HG03354 (cell line): ENCODE data around the gene ZNF202.
"Not testable (repeated sequence)": the region's sequence is repeated elsewhere in the genome, so short reads cannot be mapped to it uniquely, and the experiment has no call there.

ENCODE experiments used
- ATAC-seq: cut with Tn5 transposase; IDR thresholded peaks from one replicate; pipeline ENCODE4 v1.9.1; 2021; ENCODE audit warnings: mild to moderate bottlenecking; ENCODE audit not compliant: unreplicated experiment, poor library complexity, severe bottlenecking

ZNF202 gene

DNA sequence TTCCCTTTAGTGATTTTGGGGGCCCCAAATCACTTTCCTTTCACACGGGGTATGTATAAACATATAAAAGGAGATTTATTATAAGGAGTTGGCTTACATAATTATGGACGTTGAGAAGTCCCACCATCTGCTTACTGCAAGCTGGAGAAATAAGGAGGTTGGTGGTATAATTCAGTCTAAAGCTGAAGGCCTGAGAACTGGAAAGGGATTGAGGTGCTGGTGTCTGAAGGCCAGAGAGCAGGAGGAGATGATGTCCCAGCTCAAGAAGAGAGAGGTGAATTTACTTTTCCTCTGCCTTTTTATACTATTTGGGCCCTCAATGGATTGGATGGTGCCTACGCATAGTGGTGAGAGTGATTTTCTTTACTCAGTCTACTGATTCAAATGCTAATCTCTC lies 1.3 kb upstream of the ZNF202 start:
- ATAC-seq = no peak

DNA sequence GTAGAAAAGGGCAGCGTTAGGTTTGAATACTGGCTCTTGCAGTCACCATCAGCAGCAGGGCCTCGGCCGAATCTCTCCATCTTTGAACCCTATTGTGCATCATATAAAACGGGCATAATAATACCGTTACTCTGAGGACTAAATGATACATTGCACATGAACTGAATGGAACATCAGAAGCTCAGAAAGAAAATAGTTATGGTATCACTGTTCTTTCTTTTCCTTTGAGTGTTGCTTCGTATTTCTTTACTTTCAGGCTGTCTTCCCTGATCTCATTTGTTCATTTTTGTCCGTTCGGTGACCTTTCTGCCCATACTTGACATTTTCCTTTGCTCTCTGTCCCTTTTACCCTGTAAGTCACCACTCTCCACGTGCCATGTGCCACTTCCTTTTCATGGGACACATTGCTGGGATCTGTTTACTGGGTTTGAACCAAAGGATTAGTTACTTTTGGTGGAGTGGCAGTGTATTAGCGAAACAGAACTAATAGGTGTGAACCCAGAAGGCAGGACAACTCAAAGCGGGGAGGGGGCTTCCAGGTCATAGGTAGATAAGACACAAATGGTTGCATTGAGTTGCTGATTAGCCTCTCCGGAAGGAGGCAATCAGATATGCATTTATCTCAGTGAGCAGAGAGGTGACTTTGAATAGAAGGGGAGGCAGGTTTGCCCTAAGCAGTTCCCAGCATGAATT lies 717 bp upstream of the ZNF202 start:
- peak; percentile 4 for ATAC-seq

- peak; percentile 3 for ATAC-seq
Measured at GRCh38 chr11:123740787-123741158, 687 bp downstream of the ZNF202 start.

DNA sequence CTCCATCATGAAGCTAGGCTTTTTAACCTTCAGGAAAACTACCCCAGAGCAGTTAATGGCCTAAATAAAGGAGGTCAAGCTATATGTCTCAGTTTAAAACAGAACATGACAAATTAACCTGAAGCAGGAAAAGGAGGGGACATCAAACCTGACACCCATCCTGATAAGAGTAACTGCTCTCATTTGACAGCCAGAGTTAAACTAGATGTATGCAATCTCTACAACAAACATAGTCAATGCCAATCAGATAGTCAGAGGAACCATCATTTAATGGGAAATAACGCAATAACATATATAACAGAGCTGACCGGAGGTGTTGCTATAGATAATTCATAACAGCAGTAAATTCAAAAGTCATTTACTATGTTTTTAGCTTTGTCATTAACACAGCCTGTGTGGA lies 3.1 kb downstream of the ZNF202 start:
- no peak for ATAC-seq

- no peak for ATAC-seq
Measured at GRCh38 chr11:123736769-123737168, 4.7 kb downstream of the ZNF202 start.

DNA sequence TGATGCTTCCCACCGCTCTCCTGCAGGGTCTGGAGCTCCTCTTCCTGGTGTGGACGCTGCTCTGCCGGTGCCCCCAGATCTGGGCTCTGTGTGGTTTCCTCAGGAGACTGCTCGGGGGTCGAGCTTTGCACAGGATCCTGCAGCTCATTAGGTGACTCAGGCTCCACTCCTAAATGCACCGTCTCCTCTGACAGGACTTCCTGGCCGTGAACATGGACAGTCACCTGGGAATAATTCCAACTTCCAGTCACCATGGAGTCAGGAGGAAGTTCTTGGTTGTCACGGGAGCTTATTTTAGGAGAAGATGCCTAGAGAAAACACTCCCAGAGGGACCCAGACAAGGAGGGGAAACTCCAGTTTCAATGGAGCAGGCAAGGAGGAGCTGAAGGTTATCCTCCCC lies 11.9 kb downstream of the ZNF202 start:
- ATAC-seq = no peak

DNA sequence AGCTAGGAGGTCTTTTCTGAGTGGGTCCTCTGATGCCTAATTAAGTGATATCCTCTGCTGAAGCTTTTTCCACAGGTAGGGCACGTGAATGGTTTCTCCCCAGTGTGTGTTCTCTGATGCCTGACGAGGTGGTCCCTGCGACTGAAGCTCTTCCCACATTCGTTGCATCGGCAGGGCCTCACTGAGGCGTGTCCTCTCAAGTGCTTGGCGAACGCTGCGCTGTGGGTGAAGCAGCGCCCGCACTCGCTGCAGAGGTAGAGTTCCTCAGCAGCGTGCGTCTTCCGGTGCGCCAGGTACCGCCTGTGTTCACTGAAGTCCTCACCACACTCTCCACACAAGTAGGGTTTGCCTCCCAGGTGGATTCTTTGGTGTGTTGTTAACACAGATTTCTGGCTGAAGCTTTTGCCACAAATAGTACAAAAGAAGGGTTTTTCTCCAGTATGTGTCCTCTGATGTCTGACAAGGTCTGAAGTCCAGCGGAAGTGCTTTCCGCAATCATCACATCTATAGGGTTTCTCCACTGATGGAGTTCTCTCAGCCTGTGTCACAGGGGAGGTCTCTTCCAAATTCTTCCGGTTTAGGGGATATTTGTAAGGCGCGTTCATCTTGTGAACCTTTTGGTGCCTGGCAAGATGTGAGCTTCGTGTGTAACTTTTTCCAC lies 15.3 kb downstream of the ZNF202 start:
- no peak for ATAC-seq

DNA sequence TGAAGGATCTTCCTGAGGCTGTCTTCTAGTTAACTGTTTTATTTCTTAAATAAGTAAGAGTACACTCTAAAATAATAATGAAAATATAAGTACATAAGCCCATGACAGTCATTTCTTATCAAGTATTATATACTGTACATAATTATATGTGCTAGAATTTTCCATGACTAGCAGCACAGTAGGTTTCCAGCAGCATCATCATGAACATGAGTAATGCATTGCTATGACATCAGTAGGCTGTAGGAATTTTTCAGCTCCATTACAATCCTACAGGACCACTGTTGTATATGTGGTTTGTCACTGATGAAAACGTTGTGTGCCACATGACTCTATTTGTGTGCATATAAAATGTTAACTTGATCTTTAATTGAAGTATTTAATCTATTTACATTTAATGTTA lies 22.0 kb downstream of the ZNF202 start:
- no peak for ATAC-seq

DNA sequence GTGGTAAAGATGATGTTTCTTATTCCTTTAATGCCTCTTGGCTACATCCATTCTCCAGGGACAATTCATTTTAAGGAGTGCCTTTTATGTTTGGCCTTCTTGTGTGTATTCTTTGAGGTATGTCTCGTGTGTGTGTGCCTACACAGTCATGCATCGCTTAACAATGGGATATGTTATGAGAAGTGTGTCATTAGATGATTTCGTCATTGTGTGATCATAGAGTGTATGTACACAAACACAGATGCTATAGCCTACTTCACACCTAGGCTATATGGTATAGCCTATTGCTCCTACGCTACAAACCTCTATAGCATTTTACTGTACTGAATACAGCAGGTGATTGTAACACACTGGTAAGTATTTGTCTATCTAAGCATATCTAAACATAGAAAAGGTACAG lies 23.0 kb downstream of the ZNF202 start:
- ATAC-seq = no peak

- ATAC-seq = no peak
Measured at GRCh38 chr11:123718063-123718462, 23.4 kb downstream of the ZNF202 start.

- not testable (repeated sequence) for ATAC-seq
Measured at GRCh38 chr11:123712627-123713026, 28.8 kb downstream of the ZNF202 start.

DNA sequence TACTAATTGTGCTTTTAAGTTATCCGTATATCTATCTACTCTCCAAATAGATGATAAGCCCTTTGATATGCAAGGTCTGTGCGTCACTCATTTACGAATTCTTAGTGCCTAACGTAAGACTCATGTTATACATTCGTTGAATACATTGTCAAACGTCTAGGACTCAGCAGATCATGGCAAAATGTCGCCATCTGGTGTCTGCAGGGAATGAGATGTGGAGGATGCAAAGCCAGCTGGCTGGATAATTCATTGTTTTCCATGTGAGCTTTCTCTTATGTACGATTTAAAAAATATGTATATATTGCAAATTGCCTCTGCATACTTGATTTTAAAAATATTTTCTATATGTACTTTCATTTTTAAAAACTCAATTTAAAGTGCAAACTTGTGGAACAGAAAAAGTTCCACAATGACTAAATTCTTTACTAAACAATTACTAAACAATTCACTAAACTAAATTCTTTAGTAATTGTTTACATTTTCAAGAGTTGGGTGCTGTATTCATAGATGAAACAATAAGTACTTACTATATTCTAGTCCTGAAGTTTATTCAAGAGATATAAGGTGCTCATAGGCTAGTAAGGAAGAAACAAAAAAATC lies 33.8 kb downstream of the ZNF202 start:
- ATAC-seq = no peak

DNA sequence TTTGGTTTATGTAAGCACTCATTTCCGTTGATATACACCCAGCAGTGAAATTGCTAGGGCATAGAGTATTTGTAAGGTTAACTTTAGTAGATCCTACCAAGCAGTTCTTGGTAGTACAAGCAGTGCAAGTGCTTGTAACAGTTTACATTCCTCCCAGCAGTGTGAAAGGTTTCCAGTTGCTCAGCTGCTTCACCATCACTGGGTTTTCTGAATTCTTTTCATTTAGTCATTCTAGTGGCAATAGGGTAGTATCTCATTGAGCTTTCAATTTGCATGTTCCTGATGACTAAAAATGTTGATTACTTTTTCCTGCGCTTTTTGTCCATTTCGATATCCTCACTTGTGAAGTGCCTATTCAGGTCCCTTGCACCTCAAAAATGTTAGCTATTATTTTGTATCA lies 34.3 kb downstream of the ZNF202 start:
- ATAC-seq = no peak

GRCh38 chr11:123704341-123704740 lies 37.1 kb downstream of the ZNF202 start:
- ATAC-seq = no peak

- no peak for ATAC-seq
Measured at GRCh38 chr11:123702696-123703095, 38.8 kb downstream of the ZNF202 start.

DNA sequence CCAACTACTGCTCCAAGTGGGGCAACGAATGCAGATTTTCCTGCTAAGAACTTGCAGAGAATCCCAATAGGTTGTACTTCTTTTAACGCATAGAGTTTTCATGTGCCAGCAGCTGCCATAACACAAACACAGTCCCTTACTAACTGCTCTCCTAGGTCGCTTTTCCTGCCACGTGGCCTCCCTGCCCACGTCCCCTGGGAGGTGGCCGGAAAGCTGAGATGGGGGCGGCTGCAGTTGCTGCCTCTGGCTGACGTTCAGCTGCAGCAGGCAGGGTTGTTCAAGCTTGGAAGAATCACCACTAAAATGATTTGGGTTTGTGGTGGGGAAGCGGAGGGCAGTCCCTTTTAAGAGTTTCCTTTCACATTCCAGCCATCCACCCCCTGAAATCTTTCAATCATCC lies 39.3 kb downstream of the ZNF202 start:
- no peak for ATAC-seq

DNA sequence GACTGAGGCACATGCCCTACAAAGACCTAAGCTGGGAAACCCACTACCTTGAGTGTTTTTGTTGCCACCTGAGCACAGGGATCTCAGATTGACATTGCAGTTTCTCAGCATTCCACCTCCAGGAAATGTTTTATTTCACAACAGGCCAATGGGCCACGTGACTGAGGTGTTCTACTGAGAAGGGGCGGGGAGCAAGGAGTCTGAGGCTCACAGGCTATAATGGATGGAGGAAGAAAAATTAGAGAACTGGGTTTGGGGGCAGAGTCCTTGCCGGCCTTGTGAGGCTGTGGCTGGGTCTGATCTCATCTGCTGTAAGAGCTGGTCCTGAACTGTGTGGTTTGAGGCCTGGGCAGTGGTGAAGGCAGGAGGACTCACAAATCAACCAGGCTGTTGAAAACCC lies 40.7 kb downstream of the ZNF202 start:
- ATAC-seq = no peak

DNA sequence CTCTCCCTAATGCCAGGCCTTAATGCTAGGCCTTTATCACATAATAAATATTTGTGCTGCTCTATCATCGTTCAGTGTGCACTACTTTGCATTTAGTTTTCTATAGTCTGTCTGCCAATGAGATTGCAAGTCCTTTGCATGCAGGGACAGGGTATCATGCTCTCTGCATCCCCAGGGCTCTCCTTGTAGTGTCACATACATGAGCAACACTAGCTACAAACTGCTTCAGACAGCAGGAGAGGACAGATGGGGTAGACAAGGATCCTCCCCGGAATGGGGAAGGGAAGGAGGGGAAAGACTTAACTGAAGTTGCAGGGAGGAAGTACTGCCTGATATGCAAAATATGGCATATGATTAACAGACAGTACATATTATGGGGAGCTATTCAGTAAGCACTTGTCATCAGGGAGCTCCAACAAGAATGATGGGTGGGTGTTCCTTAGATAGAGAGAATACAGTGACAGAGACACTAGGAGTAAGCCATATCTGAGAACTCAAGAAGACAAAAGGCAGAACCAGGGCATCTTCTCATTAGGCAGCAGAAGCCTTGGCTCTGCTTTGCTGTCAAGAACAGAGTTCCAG lies 42.8 kb downstream of the ZNF202 start:
- no peak for ATAC-seq

DNA sequence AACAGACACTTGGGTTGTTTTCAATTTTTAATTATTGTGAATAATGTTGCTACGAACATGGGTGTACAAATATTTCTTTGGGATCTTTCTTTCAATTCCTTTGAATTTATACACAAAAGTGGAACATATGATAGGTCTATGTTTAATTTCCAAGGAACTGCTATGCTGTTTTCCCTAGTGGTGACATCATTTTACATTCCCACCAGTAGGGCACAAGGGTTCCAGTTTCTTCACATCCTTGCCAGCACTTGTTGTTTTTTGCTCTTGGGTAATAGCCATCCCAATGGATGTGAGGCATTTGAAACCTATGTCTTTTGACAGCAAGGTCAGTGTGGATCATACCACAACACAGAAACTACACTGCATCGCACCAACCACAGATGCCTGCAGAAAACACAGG lies 45.3 kb downstream of the ZNF202 start:
- no peak for ATAC-seq

- ATAC-seq = no peak
Measured at GRCh38 chr11:123695231-123695630, 46.2 kb downstream of the ZNF202 start.

DNA sequence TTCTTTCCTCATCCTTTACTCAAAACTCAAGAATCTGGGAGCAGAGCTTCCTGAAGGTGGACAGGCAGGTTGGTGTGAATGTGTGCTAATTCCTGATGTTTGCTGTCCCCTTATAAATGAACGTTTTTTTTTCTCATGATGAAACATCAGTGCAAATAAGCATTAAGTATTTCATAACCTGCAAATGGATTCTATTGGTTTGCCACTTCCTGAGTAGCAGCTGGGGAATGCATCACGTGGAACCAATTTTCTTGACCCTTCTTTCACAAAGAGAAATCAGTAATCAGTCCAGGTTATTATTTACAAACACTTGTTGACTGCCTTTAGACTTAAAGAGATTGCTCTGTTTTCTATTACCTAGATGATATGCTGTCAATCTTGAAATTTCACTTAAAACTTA lies 46.9 kb downstream of the ZNF202 start:
- no peak for ATAC-seq
